OCI-LY7 (cell line): ENCODE data around the gene ZNF564.

ENCODE experiments used
- EZH2phosphoT487 ChIP-seq: fragments of 200-600 bp; sonication (generic); IDR thresholded peaks from 2 replicates; pipeline ENCODE4 v1.6.1; 2018; ENCODE audit warnings: low read depth, borderline replicate concordance, mild to moderate bottlenecking, mixed run types, antibody characterized with exemption, low read length, moderate library complexity, mixed read lengths
- TF ChIP-seq, protein P1 (sequence below): fragments of 200-600 bp; sonication (generic); conservative IDR thresholded peaks from 2 replicates; pipeline ENCODE4 v1.5.1; 2014; ENCODE audit warnings: mild to moderate bottlenecking, antibody characterized with exemption, low read length, moderate library complexity, mixed read lengths

DNA sequence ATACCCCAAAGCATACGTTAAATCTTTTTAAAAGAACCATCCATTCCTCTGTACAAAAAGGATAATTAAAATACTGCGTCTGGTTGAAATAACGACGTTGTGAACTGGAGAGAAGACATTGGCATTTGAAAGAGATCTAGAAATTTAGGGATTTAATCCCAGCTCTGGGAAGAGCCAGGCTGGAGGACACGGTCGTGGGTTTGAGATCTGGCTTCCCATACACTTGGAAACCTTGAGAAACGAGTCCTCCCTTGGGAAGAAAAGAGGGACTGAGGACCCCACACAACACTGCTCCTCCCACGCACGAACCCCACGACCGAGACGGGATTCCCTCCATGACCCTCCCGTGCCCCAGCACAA, 67.3 kb downstream of the ZNF564 start:
- TF ChIP-seq, protein P1, sequence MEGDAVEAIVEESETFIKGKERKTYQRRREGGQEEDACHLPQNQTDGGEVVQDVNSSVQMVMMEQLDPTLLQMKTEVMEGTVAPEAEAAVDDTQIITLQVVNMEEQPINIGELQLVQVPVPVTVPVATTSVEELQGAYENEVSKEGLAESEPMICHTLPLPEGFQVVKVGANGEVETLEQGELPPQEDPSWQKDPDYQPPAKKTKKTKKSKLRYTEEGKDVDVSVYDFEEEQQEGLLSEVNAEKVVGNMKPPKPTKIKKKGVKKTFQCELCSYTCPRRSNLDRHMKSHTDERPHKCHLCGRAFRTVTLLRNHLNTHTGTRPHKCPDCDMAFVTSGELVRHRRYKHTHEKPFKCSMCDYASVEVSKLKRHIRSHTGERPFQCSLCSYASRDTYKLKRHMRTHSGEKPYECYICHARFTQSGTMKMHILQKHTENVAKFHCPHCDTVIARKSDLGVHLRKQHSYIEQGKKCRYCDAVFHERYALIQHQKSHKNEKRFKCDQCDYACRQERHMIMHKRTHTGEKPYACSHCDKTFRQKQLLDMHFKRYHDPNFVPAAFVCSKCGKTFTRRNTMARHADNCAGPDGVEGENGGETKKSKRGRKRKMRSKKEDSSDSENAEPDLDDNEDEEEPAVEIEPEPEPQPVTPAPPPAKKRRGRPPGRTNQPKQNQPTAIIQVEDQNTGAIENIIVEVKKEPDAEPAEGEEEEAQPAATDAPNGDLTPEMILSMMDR, result no peak
- TF ChIP-seq EZH2phosphoT487, result no peak
